KOPT-K1 (cell line): Measurements from ENCODE around the gene POFUT2.
A peak's percentile ranks its signal among the peaks of the same experiment; 100 is the strongest.

Experiments used
- H3K27ac ChIP-seq: fragments of 200-600 bp; sonication (generic); 2 replicates; pipeline ENCODE4 v1.5.1; 2016; ENCODE audit warnings: antibody characterized with exemption, mild to moderate bottlenecking, low read depth, low read length; ENCODE audit not compliant: poor library complexity, severe bottlenecking
- H3K36me3 ChIP-seq: fragments of 200-600 bp; sonication (generic); 2 replicates; pipeline ENCODE4 v1.5.1; 2017; ENCODE audit warnings: antibody characterized with exemption, mild to moderate bottlenecking, low read length, moderate library complexity; ENCODE audit not compliant: insufficient read depth
- H3K9me3 ChIP-seq: fragments of 200-600 bp; sonication (generic); 2 replicates; pipeline ENCODE4 v1.5.1; 2017; ENCODE audit warnings: antibody characterized with exemption, low read length, mild to moderate bottlenecking; ENCODE audit not compliant: insufficient read depth, poor library complexity, severe bottlenecking

The POFUT2 gene

DNA sequence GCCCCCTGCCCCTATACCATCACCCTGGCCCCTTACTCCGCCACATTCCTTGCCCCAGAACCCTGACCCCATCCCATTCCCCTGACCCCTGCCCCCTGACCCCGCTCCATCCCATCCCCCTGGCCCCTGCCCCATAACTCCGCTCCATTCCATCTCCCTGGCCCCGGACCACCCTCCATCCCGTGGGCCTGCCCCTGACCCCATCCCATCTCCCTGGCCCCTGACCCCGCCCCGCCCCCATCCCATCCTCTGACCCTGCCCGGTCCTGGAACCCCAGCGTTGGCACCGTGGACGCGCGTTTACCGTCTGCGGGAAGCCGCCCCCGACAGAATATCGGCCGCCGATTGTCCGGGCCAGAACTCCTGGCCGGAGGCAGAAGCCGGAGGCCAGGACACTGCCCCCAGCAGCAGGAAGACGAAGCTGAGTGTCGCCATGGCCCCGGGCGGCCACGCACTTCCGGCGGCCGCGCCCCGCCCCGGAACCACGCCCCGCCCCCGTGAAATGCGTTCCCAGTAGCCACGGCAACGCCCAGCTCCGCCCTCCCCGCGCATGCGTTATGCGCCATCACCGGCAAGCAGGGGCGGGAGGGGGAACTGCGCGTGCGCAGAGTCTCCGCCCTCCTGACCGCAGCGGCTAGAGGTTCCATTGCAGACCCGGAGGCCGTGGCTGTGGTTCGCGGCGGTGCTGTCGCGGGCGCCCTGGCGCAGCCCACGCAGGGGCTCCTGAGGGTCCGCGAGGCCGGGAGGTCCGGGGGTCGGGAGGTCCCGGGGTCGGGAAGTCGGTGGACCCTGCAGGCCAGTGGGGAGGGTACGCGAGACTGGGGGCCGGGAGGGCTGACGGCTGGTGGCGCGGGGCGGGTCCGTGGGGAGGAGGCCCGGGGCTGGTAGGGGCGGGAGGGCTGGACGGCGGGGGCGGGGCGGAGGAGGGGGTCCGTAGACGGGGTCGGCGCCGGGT is at the start of gene POFUT2:
Gene POFUT2, minus strand, starts transcription at position 458 of the 954 bp plus-strand sequence. Its CDS starts 24 bp downstream, at position 434.
- Histone ChIP-seq H3K9me3 (no peaks in the 10 kb centered on the region), H3K36me3 (peaks cover 23% of the 10 kb centered on the region; the same call in 1 of the 2 replicates), H3K27ac (peak within 1 kb of the TSS; percentile 47)

DNA sequence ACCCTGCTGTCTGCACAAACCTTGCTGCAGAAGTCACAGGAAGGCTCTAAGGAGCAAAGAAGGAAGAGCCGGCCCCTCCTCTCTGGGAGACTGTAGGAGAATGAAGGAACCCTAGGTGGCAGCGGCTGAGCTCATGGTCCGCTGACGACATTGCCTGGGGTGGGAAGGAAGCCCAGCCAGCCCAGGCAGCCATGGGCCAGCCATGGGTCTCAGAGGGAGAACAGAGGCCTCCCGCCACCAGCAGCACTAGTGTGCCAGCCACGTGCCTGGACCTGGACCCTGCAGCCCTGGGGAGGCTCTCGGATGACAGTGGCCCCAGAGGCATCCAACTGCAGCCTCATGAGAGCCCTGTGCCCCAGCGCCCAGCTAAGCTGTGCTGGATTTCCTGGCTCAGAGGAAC is 49.2 kb upstream of the POFUT2 start:
- Histone ChIP-seq H3K27ac (no peak overlapping the region), H3K36me3 (no peaks in the 10 kb centered on the region), H3K9me3 (no peaks in the 10 kb centered on the region)

GRCh38 chr21:45336535-45336810 is 48.8 kb upstream of the POFUT2 start:
- Histone ChIP-seq H3K9me3 (no peaks in the 10 kb centered on the region), H3K36me3 (no peaks in the 10 kb centered on the region), H3K27ac (no peak overlapping the region)

DNA sequence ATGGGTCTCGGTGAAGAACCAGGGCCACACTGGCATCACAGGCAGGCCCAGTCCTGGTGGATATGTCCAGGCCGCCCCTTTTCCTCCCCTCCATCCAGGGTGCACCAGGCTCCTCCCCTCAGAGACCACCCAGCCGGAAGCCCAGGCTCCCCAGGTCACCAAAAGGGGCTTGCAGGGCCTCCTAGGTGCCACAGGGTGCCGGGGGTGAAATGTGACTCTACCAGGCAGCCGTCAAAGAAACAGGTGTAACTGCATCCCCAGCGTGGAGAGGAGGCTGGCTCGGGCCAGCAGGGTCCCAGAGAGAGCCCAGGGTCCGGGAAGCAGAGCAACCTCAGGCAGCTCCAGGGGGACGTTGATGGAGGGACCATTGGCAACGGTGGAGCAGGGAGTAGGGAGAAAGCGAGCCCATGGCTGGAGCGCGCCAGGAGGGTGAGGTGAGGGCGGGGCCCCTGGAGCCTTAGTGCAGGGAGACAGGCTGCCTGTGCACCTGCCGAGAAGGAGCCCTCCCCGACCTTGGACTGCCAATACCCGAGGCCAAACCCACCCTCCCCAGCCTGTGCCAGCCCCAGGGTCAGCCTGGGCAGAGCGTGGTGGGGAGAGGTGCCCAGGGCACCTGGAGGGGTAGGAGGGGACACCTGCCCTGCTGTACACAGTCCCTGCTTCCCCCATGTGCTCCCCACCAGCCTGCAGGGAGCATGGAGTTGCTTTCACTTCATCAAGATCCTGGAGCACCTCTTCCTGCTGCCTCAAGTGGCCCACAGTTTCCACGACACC is 48.3 kb upstream of the POFUT2 start:
- Histone ChIP-seq H3K36me3 (no peaks in the 10 kb centered on the region), H3K27ac (no peak overlapping the region)

GRCh38 chr21:45335151-45335760 is 47.6 kb upstream of the POFUT2 start:
- Histone ChIP-seq H3K27ac (no peak overlapping the region), H3K9me3 (no peaks in the 10 kb centered on the region), H3K36me3 (no peaks in the 10 kb centered on the region)

More for the DNA sequence above, 48.3 kb upstream of the POFUT2 start:
- H3K9me3 ChIP-seq, result no peaks in the 10 kb centered on the region

- H3K27ac ChIP-seq, result no peak overlapping the region
- H3K9me3 ChIP-seq, result no peaks in the 10 kb centered on the region
- no peaks in the 10 kb centered on the region for H3K36me3 ChIP-seq
Observed at GRCh38 chr21:45334591-45335081, 46.9 kb upstream of the POFUT2 start.

DNA sequence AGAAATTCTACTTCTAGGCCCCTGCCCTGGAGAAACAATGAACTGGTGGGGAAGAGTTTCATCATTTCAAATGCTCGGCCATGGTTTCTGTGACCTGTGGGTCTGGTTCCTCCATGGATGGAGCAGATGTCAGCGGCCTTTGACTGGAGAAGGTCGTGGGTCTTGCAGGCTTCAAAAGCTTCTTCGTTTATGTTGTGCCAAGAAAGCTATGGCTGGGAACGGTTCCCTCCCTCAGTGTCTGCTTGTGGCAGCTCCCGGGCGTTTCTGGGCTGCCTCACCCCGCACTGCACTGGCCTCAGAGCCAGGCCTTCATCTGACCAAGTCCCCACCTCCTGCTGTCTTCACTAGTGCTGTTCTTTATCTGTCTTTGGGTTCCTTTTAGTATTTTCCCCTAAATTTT is 46.4 kb upstream of the POFUT2 start:
- no peak overlapping the region for H3K27ac ChIP-seq
- H3K9me3 ChIP-seq, result no peaks in the 10 kb centered on the region
- no peaks in the 10 kb centered on the region for H3K36me3 ChIP-seq

DNA sequence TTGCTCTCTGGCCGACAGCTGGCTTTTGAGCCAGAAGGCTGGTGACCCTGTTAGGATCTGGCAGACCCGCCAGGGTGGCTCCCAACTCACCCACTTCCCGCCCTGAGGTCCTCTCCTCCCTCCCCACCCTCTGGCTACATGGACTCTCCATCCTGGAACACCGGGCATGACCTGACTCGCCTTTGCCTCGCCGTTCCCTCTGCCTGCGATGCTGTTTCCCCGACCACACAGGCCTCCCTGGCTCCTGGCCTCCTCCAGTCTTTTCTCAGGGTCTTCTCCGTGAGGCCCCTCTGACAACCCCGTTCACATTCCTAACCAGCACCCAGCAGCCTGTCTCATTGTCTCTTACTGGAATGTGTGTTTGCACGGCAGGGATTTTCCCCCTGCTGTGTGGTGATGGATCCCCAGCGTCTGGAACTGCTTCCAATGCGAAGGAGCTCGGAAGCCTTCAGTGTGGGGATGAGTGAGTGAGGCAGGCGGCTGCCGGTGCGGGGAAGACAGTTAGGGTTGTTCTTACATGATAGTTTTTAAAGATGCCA is 46.0 kb upstream of the POFUT2 start:
- no peaks in the 10 kb centered on the region for H3K9me3 ChIP-seq
- no peak overlapping the region for H3K27ac ChIP-seq
- H3K36me3 ChIP-seq, result no peaks in the 10 kb centered on the region

- Histone ChIP-seq H3K9me3 (no peaks in the 10 kb centered on the region), H3K36me3 (no peaks in the 10 kb centered on the region), H3K27ac (no peak overlapping the region)
Observed at GRCh38 chr21:45332981-45333582, 45.4 kb upstream of the POFUT2 start.

DNA sequence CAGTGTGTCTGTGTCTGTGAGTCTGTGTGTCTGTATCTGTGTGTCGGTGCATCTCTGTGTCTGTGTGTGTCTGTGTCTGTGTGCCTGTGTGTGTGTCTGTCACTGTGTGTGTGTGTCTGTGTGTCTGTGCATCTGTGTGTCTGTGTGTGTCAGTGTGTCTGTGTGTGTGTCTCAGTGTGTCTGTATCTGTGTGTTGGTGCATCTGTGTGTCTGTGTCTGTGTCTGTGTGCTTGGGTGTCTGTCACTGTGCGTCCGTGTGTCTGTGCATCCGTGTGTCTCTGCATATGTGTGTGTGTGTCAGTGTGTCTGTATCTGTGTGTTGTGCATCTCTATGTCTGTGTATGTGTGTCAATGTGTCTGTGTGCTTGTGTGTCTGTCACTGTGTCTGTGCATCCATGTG is 44.7 kb upstream of the POFUT2 start:
- no peaks in the 10 kb centered on the region for H3K9me3 ChIP-seq
- no peaks in the 10 kb centered on the region for H3K36me3 ChIP-seq
- no peak overlapping the region for H3K27ac ChIP-seq

DNA sequence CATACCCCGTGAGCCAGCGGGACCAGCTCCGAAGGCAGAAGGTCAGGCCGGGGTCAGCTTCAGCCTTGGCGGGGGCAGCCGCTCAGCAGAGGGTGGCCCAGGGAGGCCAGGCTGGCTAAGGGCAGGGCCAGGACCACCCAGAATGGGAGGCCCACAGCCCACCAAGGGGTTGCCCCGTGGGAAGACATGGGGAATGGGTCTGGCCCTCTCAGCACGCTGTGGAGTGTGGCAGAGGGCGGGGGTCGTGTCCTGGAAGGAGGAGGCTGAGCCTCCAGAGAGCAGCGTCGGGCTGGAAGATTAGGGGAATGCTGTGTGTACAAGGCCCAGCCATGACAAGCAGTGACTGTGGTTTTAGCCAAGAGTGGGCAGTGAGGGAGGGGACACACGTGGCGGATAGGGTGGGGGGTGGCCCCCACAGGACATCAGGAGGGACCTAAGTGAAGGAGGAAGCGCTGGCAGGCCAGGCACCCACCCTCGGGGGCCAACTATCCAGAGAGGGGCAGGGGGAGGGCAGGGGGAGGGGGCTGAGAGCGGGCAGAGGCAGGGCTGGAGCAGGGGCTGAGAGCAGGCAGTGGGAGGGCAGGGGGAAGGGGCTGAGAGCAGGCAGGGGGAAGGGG is 43.9 kb upstream of the POFUT2 start:
- H3K27ac ChIP-seq, result no peak overlapping the region

DNA sequence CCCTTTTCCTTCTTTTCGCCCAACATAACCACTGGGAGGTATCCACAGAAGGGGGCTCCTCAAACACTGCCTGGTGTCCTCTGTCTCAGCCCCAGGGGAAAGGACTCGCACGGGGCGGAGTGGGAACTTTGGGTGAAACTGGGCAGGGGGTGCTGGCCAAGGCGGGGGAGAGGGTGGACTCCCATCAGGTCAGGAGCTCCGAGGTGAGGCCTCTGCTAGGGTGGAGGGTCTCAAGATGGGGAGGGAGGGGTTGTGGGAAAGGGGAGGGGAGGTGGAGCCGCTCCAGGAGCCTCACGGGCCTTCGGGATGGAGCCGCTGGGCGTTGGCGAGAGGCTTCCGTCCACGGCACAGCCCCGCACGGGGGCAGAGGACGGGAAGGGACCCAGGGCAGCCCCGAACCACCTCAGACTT is 43.2 kb upstream of the POFUT2 start:
- Histone ChIP-seq H3K36me3 (no peaks in the 10 kb centered on the region), H3K9me3 (no peaks in the 10 kb centered on the region), H3K27ac (no peak overlapping the region)

More for the DNA sequence above, 43.9 kb upstream of the POFUT2 start:
- no peaks in the 10 kb centered on the region for H3K9me3 ChIP-seq
- no peaks in the 10 kb centered on the region for H3K36me3 ChIP-seq

- no peaks in the 10 kb centered on the region for H3K36me3 ChIP-seq
- no peaks in the 10 kb centered on the region for H3K9me3 ChIP-seq
- no peak overlapping the region for H3K27ac ChIP-seq
Observed at GRCh38 chr21:45330075-45330781, 42.5 kb upstream of the POFUT2 start.
